HG02571 (cell line): ENCODE data around the gene IDH1.
"Not testable (repeated sequence)": the region's sequence is repeated elsewhere in the genome, so short reads cannot be mapped to it uniquely, and the experiment has no call there.

Source experiments
- ATAC-seq: cut with Tn5 transposase; IDR thresholded peaks from one replicate; pipeline ENCODE4 v1.9.1; 2021; ENCODE audit warnings: mild to moderate bottlenecking, moderate library complexity; ENCODE audit not compliant: unreplicated experiment

Gene IDH1

DNA sequence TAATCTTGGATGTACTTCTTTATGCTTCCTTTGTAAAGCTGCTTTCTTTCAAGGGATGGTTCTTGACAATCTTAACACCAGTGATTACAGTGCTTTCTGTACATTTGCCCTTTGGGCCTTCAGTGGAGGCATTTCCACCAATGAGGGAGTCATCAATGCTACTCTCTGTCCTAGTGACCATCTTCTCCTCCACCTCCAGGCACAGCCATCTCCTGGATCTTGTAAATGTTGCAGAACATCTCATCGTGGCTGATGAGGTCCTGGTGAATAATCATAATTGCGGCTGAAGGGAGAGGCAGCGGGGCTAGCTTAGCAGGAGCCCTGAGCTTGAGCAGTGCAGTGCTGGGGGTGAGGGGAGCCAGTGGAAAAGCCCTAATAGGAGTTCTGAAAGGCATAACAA lies 32.5 kb downstream of the IDH1 start:
- no peak for ATAC-seq

GRCh38 chr2:208221873-208222272 lies 33.0 kb downstream of the IDH1 start:
- not testable (repeated sequence) for ATAC-seq

DNA sequence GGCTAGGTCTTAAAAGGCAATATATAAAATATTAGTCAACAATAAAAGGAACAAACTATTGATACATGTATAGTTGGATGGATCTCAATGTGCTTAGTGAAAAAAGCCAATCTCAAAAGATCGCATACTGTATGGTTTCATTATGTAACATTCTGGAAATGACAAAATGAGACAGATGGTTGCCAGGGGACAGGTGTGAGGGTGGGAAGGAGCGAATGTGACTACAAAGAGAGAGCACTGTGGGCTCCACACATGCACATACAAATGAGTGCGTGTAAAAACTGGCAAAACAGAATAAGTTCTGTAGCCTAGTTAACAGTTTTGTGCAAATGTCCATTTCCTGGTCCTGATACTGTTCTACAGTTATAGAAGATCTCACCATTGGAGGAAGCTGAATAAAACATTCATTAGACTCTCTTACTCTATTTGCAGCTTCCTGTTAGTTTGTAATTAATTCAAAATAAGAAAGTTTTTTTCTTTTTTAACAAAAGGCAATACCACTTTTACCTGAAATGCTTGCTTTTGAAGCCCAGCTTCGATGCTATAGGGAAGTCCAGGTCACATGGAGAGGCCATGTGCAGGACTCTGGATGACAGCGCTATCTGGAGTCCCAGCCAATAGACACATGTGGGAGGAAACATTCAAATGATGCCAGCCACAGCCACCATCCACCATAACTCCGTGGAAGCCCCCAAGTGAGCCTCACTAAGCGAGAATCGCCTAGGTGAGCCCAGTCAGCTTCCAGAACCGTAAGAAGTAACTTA lies 44.0 kb downstream of the IDH1 start:
- no peak for ATAC-seq

DNA sequence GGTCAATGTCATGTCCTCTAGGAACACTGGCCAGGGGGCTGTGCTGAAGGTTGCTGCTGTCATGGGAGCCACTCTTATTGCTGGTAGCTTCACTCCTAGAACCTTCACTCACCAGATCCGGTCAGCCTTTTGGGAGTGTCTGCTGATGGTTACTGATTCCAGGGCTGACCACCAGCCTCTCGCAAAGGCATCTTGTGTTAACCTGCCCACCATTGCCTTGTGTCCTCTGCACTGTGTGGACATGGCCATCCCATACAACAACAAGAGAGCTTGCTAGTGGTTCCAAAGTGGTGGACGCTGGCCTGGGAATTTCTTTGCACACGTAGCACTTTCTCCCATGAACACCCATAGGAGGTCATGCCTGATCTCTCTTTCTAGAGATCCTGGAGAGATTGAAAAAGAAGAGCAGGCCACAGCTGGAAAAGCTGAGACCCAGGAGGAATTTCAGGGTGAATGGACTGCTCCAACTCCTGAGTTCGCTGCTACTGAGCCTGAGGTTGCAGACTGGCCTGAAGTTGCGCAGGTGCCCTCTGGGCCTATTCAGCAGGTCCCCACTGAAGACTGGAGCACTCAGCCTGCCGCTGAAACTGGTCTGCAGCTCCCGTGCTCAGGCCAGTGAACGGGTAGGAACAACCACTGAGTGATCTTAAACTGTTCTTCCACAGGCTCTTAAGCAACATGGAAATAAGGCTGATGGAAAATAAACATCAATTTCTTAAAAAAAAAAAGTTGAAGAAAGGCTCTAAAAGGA lies 46.4 kb downstream of the IDH1 start:
- ATAC-seq, result no peak

DNA sequence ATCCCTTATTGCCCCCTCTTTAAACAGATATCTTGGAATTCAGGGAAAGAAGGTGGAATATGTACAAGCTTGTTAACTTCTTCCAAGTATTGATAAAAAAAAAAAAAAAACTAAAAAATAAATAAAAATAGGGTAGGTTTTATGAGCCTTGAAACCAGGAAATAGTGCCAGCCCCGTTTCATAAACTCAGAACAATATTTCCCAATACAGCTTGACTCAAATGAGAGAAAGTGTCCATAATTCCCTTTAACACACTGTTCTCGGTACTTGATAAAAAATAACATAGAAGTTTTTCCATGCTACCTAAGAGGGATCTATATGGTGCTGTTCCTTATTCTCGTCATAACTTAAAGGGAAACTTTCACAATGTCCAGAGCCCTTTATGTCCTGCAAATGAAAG lies 47.1 kb downstream of the IDH1 start:
- no peak for ATAC-seq

GRCh38 chr2:208204166-208204565 lies 50.7 kb downstream of the IDH1 start:
- no peak for ATAC-seq

DNA sequence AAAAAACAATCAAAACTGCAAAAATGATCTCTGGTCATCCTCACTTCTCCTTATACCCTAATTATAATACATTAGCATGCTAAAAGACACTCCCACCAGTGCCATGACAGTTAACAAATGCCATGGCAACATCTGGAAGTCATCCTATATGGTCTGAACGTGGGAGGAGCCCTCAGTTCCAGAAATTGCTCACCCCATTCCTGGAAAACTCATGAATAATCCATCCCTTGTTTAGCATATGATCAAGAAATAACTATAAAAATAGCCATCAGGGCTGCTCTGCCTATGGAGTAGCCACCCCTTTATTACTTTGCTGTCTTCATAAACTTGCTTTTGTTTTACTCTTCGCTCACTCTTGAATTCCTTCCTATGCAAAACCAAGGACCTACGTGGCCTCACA lies 59.3 kb downstream of the IDH1 start:
- ATAC-seq, result no peak

DNA sequence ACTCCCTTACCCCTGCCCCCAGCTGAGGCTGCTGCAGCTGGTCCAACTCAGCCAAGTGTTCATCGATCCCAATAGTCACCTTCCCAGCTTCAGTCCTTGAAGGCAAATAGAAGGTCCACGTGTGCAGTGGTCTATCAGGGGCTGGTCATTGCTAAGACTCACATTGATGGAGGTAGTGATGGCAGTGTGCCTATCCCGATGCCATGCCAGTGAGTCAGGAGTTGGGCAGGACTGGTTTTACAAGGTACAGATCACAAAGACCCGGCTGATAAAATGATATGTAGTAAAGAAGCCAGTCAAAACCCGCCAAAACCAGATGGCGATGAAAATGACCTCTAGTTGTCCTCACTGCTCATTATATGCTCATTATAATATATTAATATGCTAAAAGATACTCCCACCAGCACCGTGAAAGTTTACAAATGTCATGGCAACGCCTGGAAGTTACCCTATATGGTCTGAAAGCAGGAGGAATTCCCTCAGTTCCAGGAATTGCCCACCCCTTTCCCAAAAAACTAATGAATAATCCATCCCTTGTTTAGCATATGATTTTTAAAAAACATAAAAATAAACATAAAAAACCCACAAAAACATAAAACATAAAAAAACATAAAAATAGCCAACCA lies 62.1 kb downstream of the IDH1 start:
- ATAC-seq, result no peak

- ATAC-seq, result no peak
These were observed 64.9 kb downstream of the IDH1 start, which contains the start of gene C2orf80 for GRCh38 chr2:208189810-208190503. TSS of gene C2orf80 (minus strand) at chr2:208190030. CDS start at chr2:208186986, 3,044 bp downstream.

DNA sequence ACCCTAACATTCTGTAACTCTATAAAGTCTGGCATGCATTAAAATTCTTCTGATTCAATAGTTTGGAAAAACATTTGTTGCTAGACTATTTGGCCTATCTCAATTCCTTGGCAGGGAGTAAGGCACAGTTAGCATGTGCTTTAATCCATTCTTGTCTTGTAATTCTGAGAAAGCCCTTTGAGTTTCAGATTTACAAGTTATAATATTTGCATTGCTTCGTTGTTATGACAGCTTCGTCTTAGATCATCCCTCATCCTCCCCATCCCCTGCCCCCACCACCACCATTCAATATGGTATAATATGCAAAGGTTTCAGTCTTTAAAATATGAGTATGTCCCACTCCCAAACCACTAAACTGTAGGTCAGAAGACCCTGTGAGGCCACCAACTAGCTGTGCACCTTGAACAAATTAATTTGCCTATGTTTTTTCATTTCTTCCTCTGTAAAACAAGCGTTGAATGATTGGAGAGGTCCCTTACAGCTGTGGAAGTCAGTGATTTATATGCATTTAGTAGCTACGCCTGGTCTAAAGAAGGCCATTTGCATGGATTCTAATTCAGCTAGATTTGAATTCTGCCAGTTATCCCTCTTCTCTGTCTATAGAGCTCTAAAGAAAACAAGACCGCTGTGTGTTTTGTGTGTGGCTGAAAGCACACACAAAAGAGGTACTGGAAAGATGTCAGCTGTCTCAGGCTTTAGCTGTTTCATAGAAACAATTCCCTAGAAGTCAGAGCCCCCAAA lies 65.6 kb downstream of the IDH1 start:
- ATAC-seq, result no peak

DNA sequence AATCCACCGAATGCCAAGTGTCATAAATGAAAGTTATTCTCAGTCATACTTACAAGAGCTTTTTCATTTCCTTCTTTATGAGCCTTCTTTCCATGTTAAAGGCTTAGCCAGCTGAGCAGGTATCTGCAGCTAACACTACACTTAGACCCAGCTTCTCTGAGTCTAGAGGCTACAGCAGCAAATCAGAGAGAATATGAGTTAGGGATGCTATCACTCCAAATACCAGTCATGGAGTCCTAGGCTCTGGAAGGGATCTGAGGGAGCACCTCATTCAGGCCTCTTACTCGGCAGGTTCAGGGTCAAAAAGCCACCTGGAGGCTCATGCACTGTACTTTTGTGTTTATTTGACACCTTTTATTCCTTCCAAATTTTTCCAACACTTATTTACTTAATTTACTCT lies 68.0 kb downstream of the IDH1 start:
- no peak for ATAC-seq

DNA sequence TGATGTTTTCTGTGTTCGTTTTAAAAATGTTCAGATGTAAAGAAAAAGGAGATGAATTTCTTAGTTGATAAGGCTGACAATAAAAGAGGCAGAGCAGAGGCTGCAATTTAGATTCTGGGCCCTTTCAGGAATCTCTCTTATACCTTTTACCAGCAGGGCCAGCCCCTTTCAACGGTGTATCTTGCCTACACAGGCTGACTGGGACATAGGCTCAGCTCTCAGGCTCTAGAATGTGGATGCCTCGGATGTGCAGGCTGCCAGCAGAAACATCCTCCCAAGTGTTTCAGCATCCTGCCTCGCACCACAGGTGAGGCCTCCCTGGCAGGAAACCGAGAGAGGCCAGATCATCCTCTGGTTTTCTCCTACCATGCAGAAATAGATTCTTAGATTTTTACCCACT lies 68.4 kb downstream of the IDH1 start:
- no peak for ATAC-seq
